HG02981 (cell line): ENCODE data around the gene TDRD5.

Experiments
- ATAC-seq: cut with Tn5 transposase; IDR thresholded peaks from one replicate; pipeline ENCODE4 v1.9.1; 2021; ENCODE audit warnings: mild to moderate bottlenecking, moderate library complexity; ENCODE audit not compliant: unreplicated experiment

The TDRD5 gene, protein sequence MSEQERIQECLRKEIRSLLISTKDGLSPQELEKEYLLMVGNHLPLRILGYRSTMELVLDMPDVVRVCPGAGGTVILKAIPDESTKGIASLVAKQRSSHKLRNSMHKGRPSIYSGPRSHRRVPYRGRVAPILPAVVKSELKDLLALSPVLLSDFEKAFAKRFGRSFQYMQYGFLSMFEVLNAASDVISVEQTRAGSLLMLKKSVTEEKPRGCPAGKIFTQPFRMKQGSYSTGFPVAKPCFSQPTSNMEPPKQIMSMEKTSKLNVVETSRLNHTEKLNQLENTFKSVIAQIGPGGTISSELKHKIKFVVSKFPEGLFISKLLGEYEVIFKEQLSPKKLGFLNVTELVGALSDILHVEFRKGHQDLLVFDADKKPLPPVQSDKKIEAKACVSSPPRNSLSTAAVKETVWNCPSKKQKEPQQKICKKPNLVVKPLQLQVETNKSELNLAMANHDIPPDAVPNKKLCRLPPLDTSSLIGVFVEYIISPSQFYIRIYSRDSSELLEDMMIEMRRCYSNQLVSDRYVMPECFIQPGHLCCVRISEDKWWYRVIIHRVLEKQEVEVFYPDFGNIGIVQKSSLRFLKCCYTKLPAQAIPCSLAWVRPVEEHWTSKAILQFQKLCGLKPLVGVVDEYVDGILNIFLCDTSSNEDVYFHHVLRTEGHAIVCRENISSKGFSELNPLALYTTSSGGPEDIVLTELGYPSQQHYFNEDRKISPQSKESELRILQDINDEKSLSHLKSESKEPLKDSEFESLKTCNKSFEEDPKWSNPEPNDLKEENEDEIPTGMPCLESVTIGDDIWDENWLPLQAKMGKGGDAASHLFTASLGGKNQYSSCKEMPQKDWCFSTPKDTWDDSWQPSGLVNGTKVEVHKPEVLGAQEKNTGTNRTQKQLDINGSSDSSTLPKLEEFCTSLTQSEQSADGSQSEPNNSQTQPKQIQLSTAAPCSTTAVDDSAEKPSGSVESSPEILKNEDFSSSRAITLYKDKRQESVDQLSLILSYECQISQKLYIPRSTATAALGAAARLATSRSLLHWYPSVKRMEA

DNA sequence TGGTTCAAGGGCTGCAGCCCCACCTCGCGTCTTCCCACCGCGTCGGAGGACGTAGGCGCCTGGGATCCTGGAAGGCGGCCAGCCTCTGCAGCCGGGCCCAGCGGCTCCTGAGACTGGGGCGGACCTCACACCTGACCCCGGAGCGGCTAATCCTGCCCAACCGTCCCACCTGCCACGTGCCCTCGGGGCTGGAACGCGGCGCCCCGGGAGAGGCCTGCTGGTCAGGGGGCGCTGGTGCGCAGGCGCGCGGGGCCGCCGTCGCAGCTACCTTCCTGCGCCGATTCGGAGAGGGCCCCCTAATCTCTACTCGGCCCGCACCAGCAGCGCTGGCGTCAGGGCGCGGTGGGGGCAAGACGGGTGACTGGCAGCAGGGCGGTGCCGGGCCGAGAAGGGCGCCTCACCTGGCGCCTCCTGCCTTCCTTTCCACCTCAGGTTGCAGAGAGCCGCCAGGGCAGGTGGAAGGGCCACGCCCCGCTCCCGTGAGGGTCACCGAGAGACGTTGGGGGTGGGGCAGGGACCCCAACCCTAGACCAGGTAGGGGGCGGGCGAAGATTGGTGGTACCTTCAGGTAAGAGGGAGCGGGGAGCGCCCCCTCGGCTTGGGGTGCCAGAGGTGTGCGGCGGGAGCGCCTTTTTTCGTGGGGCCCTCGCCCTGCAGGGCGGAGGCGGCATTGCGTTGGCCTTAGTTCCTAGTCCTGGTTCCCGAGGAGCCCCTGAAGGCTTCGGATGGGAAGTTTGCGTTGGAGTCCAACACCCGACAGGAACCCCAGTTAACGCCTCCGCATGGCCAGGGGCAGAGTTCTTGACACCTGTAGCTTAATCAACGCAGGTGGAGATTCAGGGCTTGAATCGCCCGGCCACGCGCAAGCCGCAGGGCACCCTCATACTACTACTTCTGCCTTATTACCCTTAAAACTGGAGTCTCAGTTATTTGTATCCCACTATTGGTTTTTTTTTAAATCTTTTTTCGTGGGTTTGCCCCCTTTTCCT lies at the start of gene TDRD5:
TDRD5 (plus strand) TSS at position 241 of the 989 bp plus-strand sequence. CDS start 784 bp downstream, outside the sequence.
- ATAC-seq: no peak

DNA sequence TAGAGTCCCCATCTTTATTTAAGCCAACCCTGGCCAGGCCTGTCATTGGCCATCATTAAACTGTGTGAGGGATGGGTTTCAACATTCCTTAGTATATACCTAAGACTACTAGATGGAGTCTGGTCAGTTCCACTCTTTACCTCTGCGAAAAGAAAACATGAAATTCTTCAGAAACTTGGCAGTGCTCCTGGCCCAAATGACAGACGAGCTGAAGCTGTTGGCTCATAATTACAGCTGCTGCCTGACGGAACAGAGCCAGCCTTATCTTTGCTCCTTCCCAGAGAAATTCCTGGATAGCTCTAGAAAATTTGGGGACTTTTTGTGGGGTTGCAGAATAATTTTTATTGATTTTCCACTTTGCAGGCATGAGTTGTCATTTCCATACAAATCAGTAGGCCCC lies 46.3 kb upstream of the TDRD5 start:
- no peak for ATAC-seq

DNA sequence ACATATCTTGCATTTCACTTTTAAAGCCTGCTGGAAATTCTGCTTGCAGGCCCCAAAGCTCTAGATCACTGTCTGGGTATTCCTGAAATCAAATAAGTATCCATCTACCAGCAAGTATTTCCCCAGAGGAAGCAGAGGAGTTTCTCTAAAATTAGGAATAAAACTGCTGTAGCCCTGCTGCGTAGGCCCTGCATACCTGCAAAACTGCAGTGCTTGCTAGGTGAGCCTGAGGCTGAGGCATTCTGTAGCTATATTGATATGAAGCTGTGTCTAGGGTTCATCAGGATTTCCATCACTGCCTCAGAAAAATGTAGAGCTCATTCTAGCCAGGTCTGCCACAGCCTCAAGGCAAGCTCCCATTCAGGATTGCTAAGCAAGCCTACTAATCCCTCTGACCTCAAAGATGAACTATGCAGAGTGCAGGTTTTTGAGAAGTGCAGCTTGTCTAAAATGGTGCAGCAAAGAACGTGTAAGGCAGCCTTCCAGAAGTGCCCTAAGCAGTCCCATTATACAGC lies 44.6 kb upstream of the TDRD5 start:
- no peak for ATAC-seq

DNA sequence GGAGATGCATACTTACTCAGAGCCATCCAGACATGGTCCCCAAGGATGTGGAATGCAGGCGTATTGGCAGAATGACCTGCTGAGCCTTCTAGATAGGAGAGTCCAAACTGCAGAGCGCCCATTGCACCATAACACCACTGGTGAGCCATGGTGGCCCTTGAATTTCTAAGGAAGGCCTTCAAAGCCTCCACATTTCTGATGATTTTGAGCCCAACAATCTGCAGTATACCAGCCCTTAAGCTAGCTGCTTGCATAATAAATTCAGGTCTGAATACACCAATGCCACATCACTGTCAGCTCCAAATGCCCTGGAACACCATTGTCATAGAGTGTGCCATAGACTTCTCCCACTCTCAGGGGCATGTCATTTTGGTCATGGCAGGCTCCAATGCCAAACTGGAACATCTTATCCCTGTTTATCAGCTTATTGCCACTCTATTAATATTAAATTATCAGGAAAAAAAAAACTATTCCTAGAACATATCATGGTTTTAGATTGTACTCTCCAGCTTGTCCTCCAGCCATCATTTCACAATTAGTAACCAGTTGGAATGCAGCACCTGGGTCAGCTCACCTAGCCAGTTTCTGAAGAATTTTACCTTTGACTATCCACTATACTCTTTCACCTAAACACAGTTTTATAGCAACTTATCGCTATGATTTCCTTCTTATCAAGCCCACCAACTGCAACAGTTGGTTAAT lies 42.8 kb upstream of the TDRD5 start:
- no peak for ATAC-seq

DNA sequence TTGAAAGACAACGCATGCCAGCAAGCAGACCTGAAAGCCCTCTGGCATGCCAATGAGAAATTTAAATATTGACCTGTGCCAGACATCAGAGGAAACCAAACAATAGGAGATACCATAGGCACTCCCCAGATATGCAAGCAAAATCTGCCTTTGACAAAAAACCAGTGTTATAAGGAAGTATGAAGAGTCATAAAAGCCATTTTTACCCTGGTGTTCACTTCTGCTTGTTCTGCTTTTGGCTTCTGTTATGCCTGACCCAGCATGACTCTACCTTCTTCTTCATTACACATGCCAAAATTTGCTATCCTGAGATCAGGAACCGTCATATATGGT lies 42.3 kb upstream of the TDRD5 start:
- ATAC-seq: no peak

DNA sequence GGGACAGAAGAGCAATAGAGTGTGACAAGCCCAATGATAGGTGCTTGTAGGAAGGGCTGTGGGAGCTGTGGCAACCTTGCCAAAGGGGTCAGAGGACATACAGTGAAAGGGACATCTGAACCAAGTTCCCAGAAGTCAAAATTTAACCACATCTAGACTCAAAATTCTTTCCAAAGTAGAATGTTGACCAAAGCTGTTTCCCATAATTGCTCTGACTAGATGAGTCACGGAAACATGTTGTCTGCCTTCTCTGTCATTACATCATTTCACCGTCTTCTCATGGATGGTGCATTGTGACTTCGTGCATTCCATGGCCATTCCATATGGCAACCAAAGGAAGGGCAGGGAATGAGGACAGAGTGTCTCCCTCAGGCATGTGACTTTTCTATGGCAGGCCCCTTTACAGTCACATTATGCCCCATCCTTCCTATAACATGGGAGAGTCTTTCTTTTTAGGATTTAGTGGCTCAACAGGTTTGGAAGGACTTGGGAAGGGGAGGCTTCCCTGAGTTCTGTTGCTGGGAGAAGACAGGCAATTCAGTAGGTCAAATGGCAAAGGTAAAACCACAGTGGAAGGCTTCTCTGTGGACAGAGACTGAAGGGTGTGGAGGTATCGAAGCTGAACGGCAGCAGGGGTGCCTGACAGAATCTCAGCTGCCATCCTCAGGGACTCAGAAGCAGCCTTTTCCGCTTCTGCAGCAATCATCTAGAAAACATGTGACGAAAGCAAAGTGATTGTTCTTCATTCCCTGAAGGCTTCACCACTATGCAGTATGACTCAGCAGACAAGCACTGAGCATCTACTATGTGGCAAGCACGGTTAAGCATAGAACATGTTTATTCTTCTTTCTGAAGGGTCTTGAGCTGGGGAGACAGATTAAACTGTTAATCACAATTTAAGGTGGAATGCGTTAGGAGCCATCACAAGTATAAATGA lies 40.6 kb upstream of the TDRD5 start:
- ATAC-seq: no peak

DNA sequence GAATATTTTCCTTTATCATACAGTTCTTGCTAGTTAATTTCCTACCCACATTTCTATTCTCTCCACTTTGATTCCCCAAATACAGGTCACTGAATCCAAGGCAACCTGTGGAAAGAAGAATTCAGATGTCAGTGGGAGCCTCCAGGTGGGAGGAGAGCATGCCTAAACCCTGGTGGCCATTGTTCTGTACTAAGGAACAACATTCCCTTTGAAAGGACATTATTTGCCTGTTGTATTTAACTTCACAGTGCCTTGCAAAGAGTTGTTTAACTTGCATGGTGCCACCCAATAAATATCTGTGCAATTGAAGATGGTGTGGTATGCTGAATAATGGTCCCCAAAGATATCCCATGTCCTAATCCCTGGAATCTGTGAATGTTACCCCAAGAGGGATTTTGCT lies 37.2 kb upstream of the TDRD5 start:
- ATAC-seq: no peak

DNA sequence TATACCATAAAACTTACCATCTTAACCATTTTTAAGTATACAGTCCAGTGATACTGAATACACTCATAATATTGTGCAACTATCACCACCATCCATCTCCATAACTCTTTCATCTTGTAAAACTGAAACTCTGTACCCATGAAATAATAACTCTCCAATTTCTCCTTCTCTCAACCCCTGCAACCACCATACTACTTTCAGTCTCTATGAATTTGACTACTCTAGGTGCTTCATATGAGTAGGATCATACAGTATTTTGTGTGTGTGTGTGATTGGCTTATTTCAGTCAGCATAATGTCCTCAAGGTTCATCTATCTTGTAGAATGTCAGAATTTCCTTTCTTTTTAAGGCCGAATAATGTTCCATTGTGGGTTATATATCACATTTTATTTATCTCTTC lies 33.6 kb upstream of the TDRD5 start:
- no peak for ATAC-seq

DNA sequence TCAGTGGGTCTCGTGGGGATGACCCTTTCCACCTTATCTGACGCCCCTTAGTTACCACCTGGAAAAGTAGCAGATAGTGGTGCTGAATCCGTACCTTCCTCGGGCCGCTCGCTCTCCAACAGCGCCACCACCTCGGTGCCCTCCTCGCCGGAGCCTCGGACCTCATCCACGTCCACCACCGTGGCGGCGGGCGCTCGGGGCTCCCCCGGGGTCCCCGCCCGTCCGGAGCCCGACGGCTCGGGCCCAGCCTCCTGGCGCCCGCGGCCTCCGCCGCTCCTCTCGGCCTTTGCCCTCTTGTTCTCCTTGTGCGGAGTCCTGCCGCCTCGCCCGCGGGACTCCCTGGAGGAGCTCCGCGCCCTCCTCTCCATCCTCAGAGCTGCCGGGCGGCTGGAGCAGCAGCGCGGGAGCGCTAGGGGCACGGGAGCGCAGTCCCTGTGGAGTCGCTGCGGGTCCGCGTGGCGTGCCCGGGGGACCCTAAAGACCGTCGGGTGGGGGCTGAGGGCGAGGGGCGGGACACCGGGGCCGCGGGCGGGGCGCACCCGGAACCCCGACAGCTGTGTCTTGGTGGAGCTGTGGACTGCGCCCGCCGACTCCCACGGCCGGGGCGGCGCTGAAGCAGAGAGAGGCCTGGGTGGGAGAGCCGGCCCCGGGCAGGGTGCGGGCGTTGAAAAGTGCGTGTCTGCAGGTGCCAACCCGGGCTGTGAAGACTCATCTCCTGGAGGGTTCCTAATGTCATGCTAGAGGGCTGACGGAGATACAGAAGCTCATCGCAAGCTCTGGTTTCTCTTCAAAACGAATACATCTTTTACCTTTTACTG lies 15.9 kb upstream of the TDRD5 start, which contains the start of gene NPHS2:
NPHS2 (minus strand) TSS at position 452 of the 818 bp plus-strand sequence; CDS start at position 368, 84 bp downstream.
- ATAC-seq: no peak

DNA sequence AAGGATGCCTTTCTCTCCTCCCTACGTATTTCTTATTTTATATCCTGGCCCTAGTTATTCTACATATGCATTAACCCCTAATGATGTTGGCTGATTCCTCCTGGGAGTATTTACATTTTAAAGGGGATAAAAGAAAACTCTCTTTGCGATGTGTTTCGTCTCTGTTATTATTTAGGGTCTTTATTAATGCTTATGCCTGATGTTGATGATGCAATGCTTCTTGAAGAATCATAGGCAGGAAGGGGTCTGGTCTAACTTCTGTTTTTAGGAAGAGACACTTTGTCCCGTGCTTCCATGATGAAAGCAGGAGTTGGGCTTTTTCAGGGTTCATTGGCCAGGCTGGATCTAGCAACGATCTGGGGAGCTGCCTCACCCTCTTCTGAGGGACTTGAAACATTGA lies 15.1 kb upstream of the TDRD5 start:
- no peak for ATAC-seq

DNA sequence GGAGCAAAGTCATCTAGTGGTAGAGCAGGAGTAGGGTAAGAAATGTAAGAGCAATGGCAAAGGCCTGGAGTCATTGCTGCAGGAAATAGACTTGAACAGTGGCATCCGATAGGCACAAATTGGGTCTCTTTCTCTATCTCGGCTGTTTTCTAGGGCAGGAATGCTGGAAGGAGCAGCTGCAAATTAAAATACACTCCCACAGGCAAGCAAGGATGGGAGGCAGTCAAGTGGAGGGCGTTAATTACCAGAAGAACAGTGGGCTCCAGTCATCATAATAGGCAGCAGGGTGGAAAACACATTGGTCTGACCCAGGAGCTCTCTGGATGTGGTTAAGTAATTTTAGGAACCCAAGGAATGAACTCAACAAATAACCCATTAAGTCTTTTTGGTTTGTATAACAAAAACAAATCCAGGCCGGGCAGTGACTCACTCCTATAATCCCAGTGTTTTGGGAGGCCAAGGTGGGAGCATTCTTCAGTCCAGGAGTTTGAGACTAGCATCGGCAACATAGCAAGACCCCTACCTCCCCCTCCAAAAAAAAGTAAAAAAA lies 7.8 kb upstream of the TDRD5 start:
- no peak for ATAC-seq

DNA sequence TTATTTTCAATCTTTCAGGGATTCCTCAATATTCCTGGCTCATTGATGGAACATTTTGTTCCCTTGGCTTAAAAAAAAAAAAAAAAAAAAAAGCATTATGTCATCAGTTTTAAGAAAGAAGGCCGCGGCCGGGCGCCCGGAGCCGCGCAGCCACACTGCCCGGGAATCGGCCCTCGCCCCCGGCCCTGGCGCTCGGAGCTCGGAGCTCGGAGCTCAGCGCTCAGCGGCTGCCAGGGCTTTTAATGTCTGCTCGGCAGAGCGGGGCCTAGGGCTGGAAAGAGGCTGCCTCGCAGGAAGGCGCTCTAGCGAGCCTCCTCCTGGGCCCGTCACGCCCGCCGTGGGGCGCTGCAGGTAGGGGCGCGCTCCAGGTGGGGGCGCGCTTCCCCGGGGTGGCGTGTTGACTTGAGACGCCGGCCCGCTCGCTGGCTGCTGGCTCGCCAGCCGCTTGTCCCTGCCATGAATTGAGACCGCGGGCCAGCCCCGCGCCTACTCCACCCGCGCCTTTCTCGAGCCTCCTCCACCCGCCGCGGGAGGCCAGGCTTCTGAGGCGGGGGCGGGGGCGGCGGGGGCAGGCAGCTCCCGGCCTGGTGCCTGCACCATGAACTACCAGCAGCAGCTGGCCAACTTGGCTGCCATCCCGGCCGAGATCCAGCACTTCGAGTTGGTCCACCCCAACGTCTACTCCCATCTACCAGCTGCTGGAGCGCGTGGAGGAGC lies 5.4 kb upstream of the TDRD5 start:
- no peak for ATAC-seq

DNA sequence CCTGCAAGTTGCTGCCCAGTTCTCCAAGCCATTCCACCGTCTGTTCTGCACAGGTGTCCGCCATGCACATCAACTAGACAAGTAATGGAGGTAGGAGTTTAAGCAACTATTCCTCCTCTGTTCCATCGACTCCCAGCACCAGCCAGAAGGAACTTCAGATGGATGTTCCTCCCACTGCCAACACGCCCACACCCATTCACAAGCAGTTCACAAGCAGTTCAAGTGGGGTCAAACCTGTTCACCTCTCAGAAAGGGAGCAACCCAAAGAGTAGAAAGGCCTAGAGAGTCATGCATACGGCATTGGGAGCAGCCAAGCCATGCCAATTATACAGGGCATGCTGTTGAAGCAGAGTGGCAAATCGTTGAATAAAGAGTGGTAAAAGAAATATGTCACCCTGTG lies 4.3 kb upstream of the TDRD5 start:
- ATAC-seq: no peak

DNA sequence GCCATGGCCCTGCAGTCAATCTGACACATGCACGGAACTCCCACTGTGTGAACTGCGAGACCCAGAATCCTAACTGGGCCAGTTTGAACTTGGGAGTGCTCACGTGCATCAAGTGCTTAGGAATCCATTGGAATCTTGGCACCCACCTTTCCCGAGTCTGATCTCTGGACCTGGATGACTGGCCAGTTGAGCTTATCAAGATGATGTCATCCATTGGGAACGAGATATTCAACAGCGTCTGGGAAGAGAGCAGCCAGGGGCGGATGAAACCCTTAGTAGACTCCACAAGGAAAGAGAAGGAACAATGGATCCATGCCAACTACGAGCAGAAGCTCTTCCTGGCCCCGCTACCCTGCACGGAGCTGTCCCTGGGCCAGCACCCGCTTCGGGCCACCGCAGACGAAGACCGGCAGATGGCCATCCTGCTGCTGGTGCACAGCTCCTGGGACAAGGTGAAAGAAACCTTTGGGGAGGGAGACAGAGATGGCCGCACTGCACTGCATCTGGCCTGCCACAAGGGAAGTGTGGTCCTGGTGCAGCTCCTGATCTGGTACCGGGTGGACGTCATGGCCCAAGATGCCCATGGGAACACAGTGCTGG lies 3.1 kb upstream of the TDRD5 start:
- ATAC-seq: no peak

DNA sequence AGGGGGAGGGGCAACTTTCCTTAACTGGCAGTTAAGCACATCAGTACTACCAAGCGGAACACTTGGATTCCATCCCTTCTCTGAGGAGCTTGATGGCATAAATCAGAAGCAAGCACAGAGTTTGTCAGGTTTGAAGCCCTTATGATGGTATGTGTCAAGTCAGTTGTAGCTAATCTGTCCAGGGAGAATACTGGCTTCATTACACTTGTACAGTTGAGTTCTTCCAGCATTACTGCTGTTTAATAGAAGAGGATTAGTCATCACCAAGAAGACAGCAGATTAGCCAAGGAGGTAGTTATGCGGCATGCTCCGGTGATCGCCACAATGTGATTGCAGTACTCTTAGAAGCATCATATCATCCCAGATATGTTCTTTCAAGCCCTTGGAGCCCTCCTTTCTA lies 2.1 kb upstream of the TDRD5 start:
- ATAC-seq: no peak

DNA sequence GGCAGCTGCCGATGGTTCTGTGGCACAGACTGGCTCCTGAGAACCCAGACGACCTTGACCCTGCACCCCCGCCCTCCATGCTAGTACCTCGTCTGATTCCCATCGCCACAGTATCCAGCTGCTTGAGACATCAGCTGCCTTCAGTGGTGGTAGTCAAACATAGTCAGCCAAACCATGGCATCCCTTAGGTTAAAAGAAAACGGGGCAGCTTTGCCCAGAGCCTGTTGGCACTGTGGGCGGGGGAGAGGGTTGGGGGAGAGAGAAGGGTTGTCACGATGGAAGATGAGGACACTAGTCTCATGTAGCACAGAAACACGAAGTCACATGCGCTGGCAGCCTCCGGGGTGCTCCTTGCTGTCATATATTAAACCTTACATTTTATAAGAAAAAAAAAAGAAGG lies 961 bp upstream of the TDRD5 start:
- ATAC-seq: no peak

DNA sequence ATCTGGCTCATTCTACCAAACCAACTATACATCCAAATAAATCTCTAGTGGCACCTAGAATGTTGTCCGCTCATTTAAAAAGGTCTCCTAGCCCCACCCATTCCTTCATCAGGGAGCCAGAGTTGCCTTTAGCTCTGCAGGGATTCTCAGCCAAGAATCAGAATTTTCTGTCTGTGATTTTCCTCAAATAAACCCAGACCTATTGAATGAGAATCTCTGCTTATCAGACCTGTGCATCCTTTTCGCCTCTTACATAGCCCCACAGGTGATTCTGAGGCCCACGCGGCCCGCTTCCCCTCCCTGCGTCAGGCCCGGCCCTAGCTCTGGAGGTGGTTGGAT lies 410 bp upstream of the TDRD5 start:
- no peak for ATAC-seq
